Measurements from ENCODE around the gene OR1S2. TPM values are rescaled to one million over a fixed set of nuclear protein-coding genes. Genes with fewer than 3 reads are reported as not detected.

The OR1S2 gene
- total RNA-seq, 3 donors from 2014 or later, result not detected

DNA sequence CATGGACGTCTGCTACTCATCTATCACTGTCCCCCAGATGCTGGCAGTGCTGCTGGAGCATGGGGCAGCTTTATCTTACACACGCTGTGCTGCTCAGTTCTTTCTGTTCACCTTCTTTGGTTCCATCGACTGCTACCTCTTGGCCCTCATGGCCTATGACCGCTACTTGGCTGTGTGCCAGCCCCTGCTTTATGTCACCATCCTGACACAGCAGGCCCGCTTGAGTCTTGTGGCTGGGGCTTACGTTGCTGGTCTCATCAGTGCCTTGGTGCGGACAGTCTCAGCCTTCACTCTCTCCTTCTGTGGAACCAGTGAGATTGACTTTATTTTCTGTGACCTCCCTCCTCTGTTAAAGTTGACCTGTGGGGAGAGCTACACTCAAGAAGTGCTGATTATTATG, 24.3 kb downstream of the OR1S2 start:
- Histone ChIP-seq H3K27me3 (no peaks in the 10 kb centered on the region), H3K4me1 (no peaks in the 10 kb centered on the region), H3K36me3 (no peaks in the 10 kb centered on the region), H3K27ac (no peak overlapping the region), H3K4me3 (no peak overlapping the region), H3K9me3 (no peaks in the 10 kb centered on the region)
- DNase-seq (ENCODE audit: low spot score in 2 of 2), result no peak
- TF ChIP-seq POLR2A (IDR thresholded peaks at IDR 0.05) (no peak), POLR2AphosphoS5 (IDR thresholded peaks at IDR 0.05) (no peak)
- TF ChIP-seq, protein P1, sequence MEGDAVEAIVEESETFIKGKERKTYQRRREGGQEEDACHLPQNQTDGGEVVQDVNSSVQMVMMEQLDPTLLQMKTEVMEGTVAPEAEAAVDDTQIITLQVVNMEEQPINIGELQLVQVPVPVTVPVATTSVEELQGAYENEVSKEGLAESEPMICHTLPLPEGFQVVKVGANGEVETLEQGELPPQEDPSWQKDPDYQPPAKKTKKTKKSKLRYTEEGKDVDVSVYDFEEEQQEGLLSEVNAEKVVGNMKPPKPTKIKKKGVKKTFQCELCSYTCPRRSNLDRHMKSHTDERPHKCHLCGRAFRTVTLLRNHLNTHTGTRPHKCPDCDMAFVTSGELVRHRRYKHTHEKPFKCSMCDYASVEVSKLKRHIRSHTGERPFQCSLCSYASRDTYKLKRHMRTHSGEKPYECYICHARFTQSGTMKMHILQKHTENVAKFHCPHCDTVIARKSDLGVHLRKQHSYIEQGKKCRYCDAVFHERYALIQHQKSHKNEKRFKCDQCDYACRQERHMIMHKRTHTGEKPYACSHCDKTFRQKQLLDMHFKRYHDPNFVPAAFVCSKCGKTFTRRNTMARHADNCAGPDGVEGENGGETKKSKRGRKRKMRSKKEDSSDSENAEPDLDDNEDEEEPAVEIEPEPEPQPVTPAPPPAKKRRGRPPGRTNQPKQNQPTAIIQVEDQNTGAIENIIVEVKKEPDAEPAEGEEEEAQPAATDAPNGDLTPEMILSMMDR (IDR thresholded peaks at IDR 0.05), result no peak
- intact Hi-C loops (cut with DNase I; ENCODE audit: low total_unique reads), result no loop called here

DNA sequence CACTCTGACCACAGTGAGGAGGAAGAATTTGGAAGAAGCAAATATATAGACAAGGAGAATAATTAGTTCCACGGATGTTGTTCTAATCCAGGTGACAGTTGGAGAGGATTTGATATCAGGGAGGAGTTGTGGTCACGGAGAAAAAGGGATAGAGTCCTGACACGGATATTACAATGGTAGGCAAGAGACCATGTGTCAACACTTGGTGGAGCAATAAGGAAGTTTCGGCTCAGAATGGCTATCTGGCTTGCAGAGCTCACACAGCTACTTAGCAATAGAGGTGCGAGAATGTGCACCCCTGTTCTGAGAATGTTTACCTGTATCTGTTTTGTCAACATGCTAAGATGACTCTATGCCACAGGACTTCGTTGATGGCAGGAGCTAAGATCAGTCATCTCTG, 25.5 kb downstream of the OR1S2 start:
- Histone ChIP-seq H3K36me3 (no peaks in the 10 kb centered on the region), H3K4me1 (no peaks in the 10 kb centered on the region), H3K27ac (no peak overlapping the region), H3K27me3 (no peaks in the 10 kb centered on the region), H3K4me3 (no peak overlapping the region), H3K9me3 (no peaks in the 10 kb centered on the region)
- intact Hi-C loops (cut with DNase I; ENCODE audit: low total_unique reads), result no loop called here
- no peak for DNase-seq (ENCODE audit: low spot score in 2 of 2)
- TF ChIP-seq POLR2AphosphoS5 (IDR thresholded peaks at IDR 0.05) (no peak), POLR2A (IDR thresholded peaks at IDR 0.05) (no peak)
- TF ChIP-seq, protein P1 (IDR thresholded peaks at IDR 0.05), result no peak

GRCh38 chr11:58177409-58178054, 26.4 kb downstream of the OR1S2 start:
- Histone ChIP-seq H3K4me1 (no peaks in the 10 kb centered on the region), H3K9me3 (no peaks in the 10 kb centered on the region), H3K36me3 (no peaks in the 10 kb centered on the region), H3K27ac (no peak overlapping the region), H3K4me3 (no peak overlapping the region), H3K27me3 (no peaks in the 10 kb centered on the region)
- no peak for TF ChIP-seq POLR2AphosphoS5 (IDR thresholded peaks at IDR 0.05)
- TF ChIP-seq POLR2A (IDR thresholded peaks at IDR 0.05), result no peak
- TF ChIP-seq, protein P1 (IDR thresholded peaks at IDR 0.05), result no peak
- no peak for DNase-seq (ENCODE audit: low spot score in 2 of 2)
- intact Hi-C loops (cut with DNase I; ENCODE audit: low total_unique reads), result no loop called here

DNA sequence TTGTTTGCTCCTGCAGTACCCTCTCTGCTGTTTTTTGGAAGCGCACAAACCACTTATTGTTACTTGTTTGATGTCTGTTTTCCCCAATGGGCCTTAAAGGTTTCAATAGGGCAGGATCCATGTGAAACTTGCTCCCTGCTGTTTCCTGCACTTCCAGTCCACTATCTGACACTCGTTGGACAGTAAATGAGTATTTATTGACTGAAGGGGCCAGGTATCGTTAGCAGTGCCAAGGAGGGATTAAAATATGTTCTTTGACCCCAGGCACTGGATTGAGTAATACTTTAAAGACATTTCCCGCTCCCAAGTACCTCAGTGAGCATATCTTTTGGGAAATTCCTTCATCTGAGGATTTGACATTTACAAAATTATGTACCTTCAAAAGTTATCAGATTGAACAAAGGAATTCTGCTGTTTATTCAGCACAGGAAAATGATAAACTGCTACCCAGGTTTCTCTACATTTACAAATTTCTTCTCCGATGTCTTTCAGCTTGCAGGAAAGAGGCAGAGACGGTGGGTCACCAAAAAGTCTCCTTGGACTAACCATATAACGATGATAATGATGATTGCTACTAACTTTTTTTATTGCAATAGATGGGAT, 38.3 kb downstream of the OR1S2 start:
- no peak for TF ChIP-seq POLR2AphosphoS5 (IDR thresholded peaks at IDR 0.05)
- TF ChIP-seq POLR2A (IDR thresholded peaks at IDR 0.05), result no peak
- TF ChIP-seq, protein P1 (IDR thresholded peaks at IDR 0.05), result no peak
- Histone ChIP-seq H3K27me3 (no peaks in the 10 kb centered on the region), H3K36me3 (no peaks in the 10 kb centered on the region), H3K9me3 (no peaks in the 10 kb centered on the region), H3K27ac (no peak overlapping the region), H3K4me3 (no peak overlapping the region), H3K4me1 (no peaks in the 10 kb centered on the region)
- intact Hi-C loops (cut with DNase I; ENCODE audit: low total_unique reads), result no loop called here
- no peak for DNase-seq (ENCODE audit: low spot score in 2 of 2)

- H3K4me1 ChIP-seq, result no peaks in the 10 kb centered on the region
- intact Hi-C loops (cut with DNase I; ENCODE audit: low total_unique reads), result no loop called here
- DNase-seq (ENCODE audit: low spot score in 2 of 2), result no peak
- H3K27me3 ChIP-seq, result no peaks in the 10 kb centered on the region
- H3K9me3 ChIP-seq, result no peaks in the 10 kb centered on the region
- no peak overlapping the region for H3K4me3 ChIP-seq
- H3K27ac ChIP-seq, result no peak overlapping the region
- no peaks in the 10 kb centered on the region for H3K36me3 ChIP-seq
- TF ChIP-seq POLR2A (IDR thresholded peaks at IDR 0.05) (no peak), POLR2AphosphoS5 (IDR thresholded peaks at IDR 0.05) (no peak)
- TF ChIP-seq, protein P1 (IDR thresholded peaks at IDR 0.05), result no peak
Measured at GRCh38 chr11:58164990-58165389, 39.0 kb downstream of the OR1S2 start.

Data from breast epithelium (tissue), 4 donors.